HG02840 (cell line): ENCODE results near the gene TSSC4.

Experiments
- ATAC-seq: cut with Tn5 transposase; IDR thresholded peaks from one replicate; pipeline ENCODE4 v1.9.1; 2021; ENCODE audit warnings: mild to moderate bottlenecking, moderate library complexity, moderate number of reproducible peaks; ENCODE audit not compliant: unreplicated experiment, low FRiP score

The TSSC4 gene

GRCh38 chr11:2431395-2431794 is 30.8 kb downstream of the TSSC4 start:
- ATAC-seq: no peak

GRCh38 chr11:2432171-2432621 is 31.6 kb downstream of the TSSC4 start:
- ATAC-seq: no peak

- no peak for ATAC-seq
Measured at GRCh38 chr11:2432628-2433071, 32.1 kb downstream of the TSSC4 start.

- ATAC-seq: no peak
Measured at GRCh38 chr11:2433106-2433925, 32.8 kb downstream of the TSSC4 start.

- no peak for ATAC-seq
Measured at GRCh38 chr11:2434008-2434407, 33.5 kb downstream of the TSSC4 start.

- no peak for ATAC-seq
Measured at GRCh38 chr11:2434506-2435255, 34.1 kb downstream of the TSSC4 start.

- ATAC-seq: no peak
Measured at GRCh38 chr11:2435288-2436012, 34.9 kb downstream of the TSSC4 start.

GRCh38 chr11:2436013-2436520 is 35.5 kb downstream of the TSSC4 start:
- ATAC-seq: no peak

- ATAC-seq: no peak
Measured at GRCh38 chr11:2436521-2437031, 36.0 kb downstream of the TSSC4 start.

GRCh38 chr11:2437516-2437915 is 37.0 kb downstream of the TSSC4 start:
- no peak for ATAC-seq

GRCh38 chr11:2439820-2440219 is 39.3 kb downstream of the TSSC4 start:
- ATAC-seq: no peak

- no peak for ATAC-seq
Measured at GRCh38 chr11:2440646-2441045, 40.1 kb downstream of the TSSC4 start.

GRCh38 chr11:2441171-2441570 is 40.6 kb downstream of the TSSC4 start:
- no peak for ATAC-seq

- no peak for ATAC-seq
Measured at GRCh38 chr11:2442589-2442988, 42.0 kb downstream of the TSSC4 start.

GRCh38 chr11:2443406-2443805 is 42.9 kb downstream of the TSSC4 start:
- ATAC-seq: no peak

- ATAC-seq: no peak
Measured at GRCh38 chr11:2443881-2444820, 43.6 kb downstream of the TSSC4 start, which contains the start of gene TRPM5. TRPM5 (minus strand) TSS chr11:2444514; CDS start chr11:2423036, 21,478 bp downstream.

GRCh38 chr11:2444821-2445745 is 44.5 kb downstream of the TSSC4 start, which contains the start of gene KCNQ1:
KCNQ1 (plus strand) TSS chr11:2445008; CDS start chr11:2445099, 91 bp downstream.
- no peak for ATAC-seq
